Activated T-helper 1 cell treated with Interleukin-2 at 50 U/mL for 16 hours (primary cell): Measurements from ENCODE around the gene NHEJ1.

Experiments used
- DNase-seq: peaks from one replicate; pipeline ENCODE4 v3.0.0-alpha.2; 2020; ENCODE audit warnings: low read depth

NHEJ1 gene

GRCh38 chr2:219084791-219085190 lies 75.8 kb downstream of the NHEJ1 start:
- no peak for DNase-seq

DNA sequence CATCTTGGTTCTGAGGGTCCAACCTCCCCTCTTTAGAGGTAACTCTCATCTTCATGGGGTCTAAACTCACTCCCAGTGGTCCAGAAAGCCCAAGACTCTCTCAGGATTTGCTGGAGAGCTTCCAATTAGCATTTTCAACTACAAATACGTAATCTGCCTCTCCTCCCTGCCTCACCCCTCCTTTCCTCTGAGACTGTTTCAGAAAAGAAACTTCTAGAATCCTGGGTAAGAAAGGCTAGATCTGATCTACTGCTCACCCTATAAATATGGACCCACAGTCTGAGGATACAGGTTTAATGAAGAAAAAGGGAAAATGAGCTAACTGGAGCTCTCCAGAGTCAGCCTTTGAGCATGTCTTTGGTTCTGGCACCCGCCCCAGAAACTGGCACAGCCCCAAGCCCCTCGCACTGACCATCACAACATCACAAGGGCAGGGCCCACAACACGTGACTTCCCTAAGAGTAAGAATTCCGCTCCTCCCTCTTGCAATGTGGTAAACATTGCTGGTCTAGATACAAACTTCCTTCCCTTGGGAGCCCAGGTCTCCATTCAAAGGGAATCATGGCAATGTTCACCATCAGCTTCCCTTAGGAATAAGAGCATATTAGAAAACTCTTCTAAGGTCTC lies 78.2 kb downstream of the NHEJ1 start:
- DNase-seq = no peak

GRCh38 chr2:219081701-219082331 lies 78.8 kb downstream of the NHEJ1 start:
- DNase-seq = no peak

- DNase-seq = no peak
Measured at GRCh38 chr2:219081096-219081495, 79.5 kb downstream of the NHEJ1 start.

- no peak for DNase-seq
Measured at GRCh38 chr2:219079417-219079816, 81.2 kb downstream of the NHEJ1 start.

- DNase-seq = no peak
Measured at GRCh38 chr2:219078951-219079350, 81.7 kb downstream of the NHEJ1 start.

DNA sequence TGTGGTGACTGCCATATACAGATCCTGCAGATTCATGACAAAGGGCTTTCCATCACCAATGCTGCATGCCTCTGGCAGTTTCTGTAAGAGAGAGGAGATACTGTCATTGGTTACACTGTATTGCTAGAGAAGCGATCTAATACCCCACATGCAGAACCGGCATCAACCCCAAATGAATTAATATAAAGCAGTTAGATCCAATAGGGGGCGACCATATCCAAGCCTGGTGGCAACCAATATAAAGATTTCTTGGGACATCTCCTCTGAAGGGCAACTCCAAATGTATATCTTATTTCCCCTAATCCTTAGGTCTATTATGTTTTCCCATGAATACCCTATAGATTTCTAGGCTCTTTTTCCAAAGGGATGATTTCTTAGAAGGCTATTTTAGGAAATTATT lies 82.5 kb downstream of the NHEJ1 start:
- DNase-seq = no peak

GRCh38 chr2:219076253-219076652 lies 84.4 kb downstream of the NHEJ1 start:
- no peak for DNase-seq

GRCh38 chr2:219073413-219074129 lies 87.0 kb downstream of the NHEJ1 start:
- no peak for DNase-seq

DNA sequence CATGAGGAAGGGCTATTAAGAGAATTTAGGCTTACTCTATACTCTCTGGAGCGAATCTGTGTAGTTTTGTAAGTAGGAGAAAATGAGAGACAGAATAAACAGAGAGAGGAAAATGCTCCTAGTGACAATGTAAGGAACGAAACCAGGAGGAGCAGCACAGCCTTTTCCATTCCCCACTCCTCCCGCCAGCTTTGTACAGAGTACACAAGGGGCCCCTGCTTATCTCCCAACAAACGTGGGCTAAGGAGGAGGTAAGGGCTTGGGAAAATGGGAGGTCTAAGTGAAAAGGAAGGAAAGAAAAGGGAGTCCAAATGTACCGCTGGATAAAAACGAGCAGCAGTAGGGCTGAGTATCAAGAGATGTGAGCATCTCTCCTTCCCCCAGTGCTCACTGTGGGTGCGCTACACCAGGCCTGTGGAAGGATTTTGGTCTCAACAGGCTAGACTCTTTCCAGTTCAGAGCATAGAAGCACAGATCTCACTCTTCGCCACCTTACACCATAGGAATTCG lies 87.8 kb downstream of the NHEJ1 start:
- DNase-seq = no peak

DNA sequence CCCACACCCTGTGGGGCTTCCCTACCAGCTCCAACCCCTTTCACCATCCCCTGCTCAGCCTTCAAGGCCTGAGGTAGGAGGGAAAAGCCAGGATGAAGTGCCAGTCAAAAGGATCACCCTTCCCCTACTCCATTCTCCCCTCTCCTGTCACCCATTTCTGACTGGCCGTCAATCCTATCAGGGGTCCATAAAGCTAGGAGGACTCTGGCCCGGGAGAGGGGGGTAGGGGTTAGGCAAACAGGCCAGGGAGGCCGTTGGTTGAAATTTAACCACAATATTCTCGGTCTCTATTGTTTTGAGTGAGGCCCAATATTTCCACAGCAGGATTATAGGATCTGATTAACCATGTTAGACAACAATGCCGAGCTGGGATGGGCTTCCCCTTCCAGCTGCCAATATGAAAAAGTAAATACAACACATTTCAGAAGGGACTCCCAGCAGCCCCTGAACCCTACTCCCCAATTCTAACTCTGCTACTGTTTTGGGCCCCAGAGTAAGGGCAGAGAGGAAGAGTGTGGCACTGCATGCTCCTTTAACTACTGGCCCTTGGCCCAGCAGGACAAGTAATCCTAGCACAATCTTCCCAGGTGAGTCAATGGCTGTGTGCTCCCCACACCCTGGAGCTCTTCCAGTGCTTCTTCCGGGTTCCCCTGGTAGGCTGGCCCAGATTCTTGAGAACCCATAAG lies 89.3 kb downstream of the NHEJ1 start:
- DNase-seq = no peak

- DNase-seq = no peak
Measured at GRCh38 chr2:219065484-219065883, 95.1 kb downstream of the NHEJ1 start.

DNA sequence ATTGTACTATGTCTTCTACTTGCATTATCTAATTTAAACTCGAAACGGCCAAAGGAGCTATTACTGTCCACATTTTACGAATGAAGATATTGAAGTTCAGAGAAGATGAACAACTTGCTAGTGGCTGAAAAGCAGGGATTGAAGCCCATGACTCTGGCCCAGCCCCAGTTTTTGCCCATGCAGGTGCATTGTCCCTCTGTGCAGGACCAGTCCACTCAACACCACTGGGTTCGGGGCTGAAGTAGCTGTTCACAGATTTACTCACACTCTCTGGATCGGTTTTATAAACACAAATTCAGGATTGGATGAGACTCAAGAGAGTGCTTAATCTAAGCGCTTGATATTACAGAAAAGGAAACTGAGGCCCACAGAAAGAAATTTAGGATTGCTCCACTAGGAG lies 98.5 kb downstream of the NHEJ1 start:
- DNase-seq = no peak

DNA sequence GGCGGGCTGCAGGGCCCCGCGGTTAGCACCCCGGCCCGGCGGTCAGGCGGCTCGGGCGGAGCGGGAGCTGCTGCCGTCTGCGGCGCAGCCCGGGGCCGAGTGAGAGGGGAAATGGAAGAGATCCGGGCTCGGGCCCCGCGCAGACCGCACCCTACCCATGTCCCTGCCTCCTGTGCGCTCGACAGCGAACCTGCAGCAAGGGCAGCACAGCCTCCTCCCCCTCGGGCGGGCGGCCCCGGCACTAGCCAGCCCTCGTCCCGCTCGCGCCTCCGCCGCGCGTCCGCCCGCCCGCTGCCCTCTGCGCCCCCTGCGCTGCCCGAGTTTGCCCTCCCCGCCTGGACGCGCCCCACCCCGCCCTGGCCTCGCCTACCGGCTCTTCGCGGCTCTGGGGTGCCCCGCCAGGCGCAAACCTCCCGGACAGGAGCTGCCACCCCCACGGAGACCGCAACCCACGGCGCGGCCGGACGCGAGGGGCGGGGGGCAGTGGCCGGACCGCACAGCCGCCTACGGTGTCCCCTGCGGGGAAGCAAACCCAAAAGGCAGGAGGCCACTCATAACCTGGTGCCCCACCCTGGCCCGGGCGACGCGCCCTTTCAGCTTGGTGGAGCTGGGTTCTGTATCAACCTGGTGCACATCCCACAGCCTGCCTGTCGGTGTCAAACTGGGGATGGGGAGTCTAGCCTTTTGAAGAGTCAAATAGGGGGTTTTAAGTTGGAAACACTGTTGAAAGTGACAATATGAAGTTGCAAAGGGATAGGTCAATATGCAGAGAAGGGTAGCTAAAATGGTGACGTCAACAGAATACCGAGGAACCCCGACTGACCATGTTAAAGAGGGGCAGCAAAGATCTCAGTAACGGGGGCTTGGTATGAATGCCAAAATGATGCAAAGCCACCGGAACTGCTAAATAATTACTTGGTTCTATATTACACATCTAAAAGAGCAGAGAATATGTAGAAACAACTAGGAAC lies 99.5 kb downstream of the NHEJ1 start, which contains the start of gene IHH:
Gene IHH, minus strand, starts transcription at position 101 of the 971 bp plus-strand sequence. CDS start 454 bp downstream, outside the sequence.
- DNase-seq = no peak

DNA sequence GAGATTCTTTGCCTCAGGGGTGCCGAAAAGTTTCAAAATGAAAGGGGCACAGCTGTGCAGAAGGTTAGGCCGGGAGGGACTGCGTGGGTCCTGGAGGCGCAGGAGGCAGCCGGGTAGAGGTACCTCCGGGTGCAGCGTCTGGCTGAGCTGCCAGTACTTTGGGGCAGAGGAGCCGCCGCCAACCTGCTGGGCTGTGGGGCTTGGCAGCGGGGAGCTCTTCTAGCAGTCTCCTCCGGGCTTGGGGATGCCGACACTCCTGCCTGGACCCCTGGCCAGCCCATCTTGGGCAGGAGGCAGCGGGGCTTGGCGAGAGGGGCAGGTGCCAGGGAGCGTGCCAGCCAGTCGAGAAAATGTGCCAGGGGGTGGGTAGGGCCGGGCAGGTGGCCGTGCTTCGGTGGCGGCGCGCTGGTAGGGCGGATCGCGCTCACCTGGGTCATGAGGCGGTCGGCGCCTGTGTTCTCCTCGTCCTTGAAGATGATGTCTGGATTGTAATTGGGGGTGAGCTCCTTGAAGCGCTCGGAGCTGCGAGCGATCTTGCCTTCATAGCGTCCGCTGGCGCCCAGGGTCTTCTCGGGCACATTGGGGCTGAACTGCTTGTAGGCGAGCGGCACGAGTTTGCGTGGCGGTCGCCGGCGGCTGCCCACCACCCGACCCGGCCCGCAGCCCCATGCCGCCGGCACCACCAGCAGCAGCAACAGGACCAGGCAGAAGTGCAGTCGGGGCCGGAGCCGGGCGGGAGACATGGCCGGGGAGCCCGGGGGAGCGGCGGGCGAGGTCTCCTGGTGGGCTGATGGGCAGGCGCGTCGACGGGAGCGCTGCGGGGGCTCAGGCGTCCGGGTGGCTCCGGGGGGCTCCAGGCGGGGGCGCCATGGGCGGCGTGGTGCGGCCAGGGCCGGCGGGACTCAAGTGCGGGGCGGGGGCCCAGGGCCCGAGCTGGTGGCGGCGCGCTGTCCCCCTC lies 100.6 kb downstream of the NHEJ1 start:
- no peak for DNase-seq

GRCh38 chr2:219059375-219059724 lies 101.3 kb downstream of the NHEJ1 start:
- no peak for DNase-seq

DNA sequence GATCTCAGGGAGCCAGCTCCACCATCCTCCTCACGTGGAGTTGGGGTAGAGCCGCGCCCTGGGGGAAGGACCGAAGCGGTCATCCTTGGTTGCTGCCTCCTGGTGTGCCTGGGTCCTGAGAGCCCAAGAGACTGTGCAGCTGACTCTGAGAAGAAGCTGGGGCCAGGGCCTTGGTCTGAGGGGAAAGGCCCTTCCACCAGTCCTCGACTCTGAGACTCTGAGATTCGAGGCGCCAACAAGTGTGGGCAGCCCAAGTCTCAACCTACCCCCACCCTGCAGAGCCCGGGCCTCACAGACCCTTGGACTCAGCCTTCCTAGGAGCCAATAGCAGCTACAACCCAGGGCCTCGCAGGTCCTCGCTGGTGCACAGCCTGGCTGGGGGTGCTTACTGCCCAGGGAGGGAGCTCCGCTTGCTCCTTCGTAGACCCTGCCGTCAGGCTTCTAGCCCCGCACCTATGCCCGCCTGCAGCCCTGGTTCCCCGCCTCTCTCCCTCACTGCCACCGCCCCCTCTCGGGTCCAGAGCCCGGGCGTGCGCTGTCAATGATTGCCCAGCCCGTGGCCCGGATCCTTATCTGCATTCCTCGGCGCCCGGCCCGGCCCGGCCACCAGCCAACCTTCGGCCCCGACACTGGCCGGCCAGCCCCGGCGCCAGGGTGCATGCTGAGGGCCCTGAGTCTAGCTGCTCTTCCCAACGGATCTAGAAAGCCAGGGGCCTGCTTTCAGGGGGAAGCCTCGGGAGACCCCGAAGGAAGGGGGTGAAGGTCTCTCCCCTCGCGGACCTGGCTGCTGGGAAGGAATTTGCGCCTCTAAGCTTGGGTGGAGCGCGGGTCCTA lies 101.9 kb downstream of the NHEJ1 start:
- no peak for DNase-seq

GRCh38 chr2:219057709-219058540 lies 102.7 kb downstream of the NHEJ1 start:
- DNase-seq = peak; percentile 64
